SK-N-SH (cell line): ENCODE results near the gene PTPRA. TPM values are rescaled to one million over a fixed set of nuclear protein-coding genes. Genes with fewer than 3 reads are reported as not detected.

Experiments
- CTCF ChIA-PET: fragments of 300-600, 350-600 bp; formaldehyde crosslinking; extraction: SDS; loops from one replicate; lab custom pipeline; 2021; lab: Yijun Ruan, JAX
- POLR2A ChIA-PET: fragments of 350-600 bp; sonication (Branson Sonifier 250); formaldehyde crosslinking; extraction: SDS; loops from one replicate; lab custom pipeline; 2020; ENCODE audit warnings: antibody characterized with exemption, inconsistent platforms; lab: Yijun Ruan, JAX
- DNase-seq: peaks from one replicate; pipeline ENCODE4 v3.0.0; 2012
- H2AFZ ChIP-seq: fragments of 200-600 bp; sonication (generic); 2 replicates; pipeline ENCODE4 v1.8.1; 2016; ENCODE audit warnings: antibody characterized with exemption, mild to moderate bottlenecking, low read depth
- H3F3A ChIP-seq: fragments of 200-600 bp; sonication (generic); replicated peaks from 2 replicates; pipeline ENCODE3; 2016; ENCODE audit warnings: antibody characterized with exemption, mild to moderate bottlenecking; ENCODE audit not compliant: insufficient read depth
- H3K27ac ChIP-seq, 2 experiments: fragments of 200-500 bp in 1 of 2; fragments of 200-600 bp in 1 of 2; sonication (Bioruptor generic) in 1 of 2; sonication (generic), shearing (Covaris generic) in 1 of 2; 2 replicates each; pipeline versions ENCODE4 v1.5.1 to v1.6.1; 2014 to 2016; ENCODE audit warnings: low read depth in 2 of 2, inconsistent platforms in 1 of 2, low read length in 1 of 2, mild to moderate bottlenecking in 1 of 2, mixed read lengths in 1 of 2
- H3K27me3 ChIP-seq: fragments of 200-600 bp; sonication (generic), shearing (Covaris generic); 2 replicates; pipeline ENCODE4 v1.6.1; 2016; ENCODE audit warnings: mixed run types; ENCODE audit not compliant: insufficient read depth
- H3K36me3 ChIP-seq, 2 experiments: fragments of 200-500 bp in 1 of 2; fragments of 200-600 bp in 1 of 2; sonication (Bioruptor generic) in 1 of 2; sonication (generic) in 1 of 2; replicated peaks in 1 of 2; 2 replicates each; pipeline versions ENCODE3 to v1.5.1; 2014 to 2016; ENCODE audit warnings: low read length in 1 of 2, mild to moderate bottlenecking in 1 of 2; ENCODE audit not compliant: insufficient read depth in 2 of 2, control insufficient read depth in 1 of 2
- H3K4me1 ChIP-seq, 2 experiments: fragments of 200-500 bp in 1 of 2; fragments of 200-600 bp in 1 of 2; sonication (Bioruptor generic) in 1 of 2; sonication (generic), shearing (Covaris generic) in 1 of 2; 2 replicates each; pipeline versions ENCODE4 v1.5.1 to v1.6.1; 2014 to 2016; ENCODE audit warnings: low read depth in 1 of 2, low read length in 1 of 2, mixed run types in 1 of 2; ENCODE audit not compliant: insufficient read depth in 2 of 2, control insufficient read depth in 1 of 2
- H3K4me2 ChIP-seq: fragments of 200-600 bp; sonication (generic), shearing (Covaris generic); 2 replicates; pipeline ENCODE4 v1.6.1; 2017; ENCODE audit warnings: mixed run types
- H3K4me3 ChIP-seq, 2 experiments: fragments of 200-500 bp in 1 of 2; fragments of 200-600 bp in 1 of 2; sonication (Bioruptor generic) in 1 of 2; sonication (generic), shearing (Covaris generic) in 1 of 2; 2 replicates each; pipeline versions ENCODE4 v1.5.1 to v1.8.1; 2014 to 2016; ENCODE audit warnings: low read depth in 2 of 2, inconsistent platforms in 1 of 2, low read length in 1 of 2, mild to moderate bottlenecking in 1 of 2, mixed read lengths in 1 of 2, moderate library complexity in 1 of 2
- H3K79me2 ChIP-seq: fragments of 200-600 bp; sonication (generic); 2 replicates; pipeline ENCODE4 v1.8.1; 2017; ENCODE audit warnings: mild to moderate bottlenecking; ENCODE audit not compliant: insufficient read depth
- H3K9ac ChIP-seq: fragments of 200-600 bp; sonication (generic); 2 replicates; pipeline ENCODE4 v1.6.1; 2017; ENCODE audit warnings: mixed run types
- H3K9me2 ChIP-seq: fragments of 200-600 bp; sonication (generic); 2 replicates; pipeline ENCODE4 v1.6.1; 2017; ENCODE audit warnings: mixed run types
- H3K9me3 ChIP-seq: fragments of 200-600 bp; sonication (generic); 2 replicates; pipeline ENCODE4 v1.6.1; 2017; ENCODE audit warnings: mixed run types, mild to moderate bottlenecking, moderate library complexity
- H4K20me1 ChIP-seq: fragments of 200-600 bp; sonication (generic); 2 replicates; pipeline ENCODE4 v1.6.1; 2017; ENCODE audit warnings: mild to moderate bottlenecking, mixed run types; ENCODE audit not compliant: insufficient read depth
- ELF1 ChIP-seq: IDR thresholded peaks from 2 replicates; pipeline ENCODE4 v1.4.0; 2012
- FOSL2 ChIP-seq: IDR thresholded peaks from 2 replicates; pipeline ENCODE4 v1.4.0; 2012; ENCODE audit warnings: low read depth, mild to moderate bottlenecking, moderate library complexity, borderline replicate concordance
- FOXM1 ChIP-seq: IDR thresholded peaks from 2 replicates; pipeline ENCODE4 v1.4.0; 2012; ENCODE audit warnings: low read depth, mild to moderate bottlenecking
- GABPA ChIP-seq: IDR thresholded peaks from 2 replicates; pipeline ENCODE4 v1.4.0; 2012; ENCODE audit warnings: low read depth, mild to moderate bottlenecking
- JUND ChIP-seq: IDR thresholded peaks from 2 replicates; pipeline ENCODE4 v1.4.0; 2012
- MAX ChIP-seq: IDR thresholded peaks from 2 replicates; pipeline ENCODE4 v1.4.0; 2012; ENCODE audit warnings: low read depth
- MEF2A ChIP-seq: IDR thresholded peaks from 2 replicates; pipeline ENCODE4 v1.4.0; 2012; ENCODE audit warnings: low read depth, borderline replicate concordance
- MXI1 ChIP-seq: IDR thresholded peaks from 2 replicates; pipeline ENCODE4 v1.6.1; 2012; ENCODE audit warnings: mild to moderate bottlenecking, low read depth, low read length, improper control_type of control experiment
- POLR2AphosphoS5 ChIP-seq: IDR thresholded peaks from 2 replicates; pipeline ENCODE4 v1.6.1; 2012; ENCODE audit warnings: low read depth, low read length
- RFX5 ChIP-seq: IDR thresholded peaks from 2 replicates; pipeline ENCODE4 v1.6.1; 2012; ENCODE audit warnings: mild to moderate bottlenecking, improper control_type of control experiment, low read length
- RXRA ChIP-seq: IDR thresholded peaks from 2 replicates; pipeline ENCODE4 v1.4.0; 2012; ENCODE audit warnings: low read depth, mild to moderate bottlenecking, borderline replicate concordance
- SIN3A ChIP-seq: IDR thresholded peaks from 2 replicates; pipeline ENCODE4 v1.6.1; 2012; ENCODE audit warnings: low read depth, mild to moderate bottlenecking, low read length, moderate library complexity, borderline replicate concordance
- SMC3 ChIP-seq: IDR thresholded peaks from 2 replicates; pipeline ENCODE4 v1.6.1; 2012; ENCODE audit warnings: low read depth, low read length, improper control_type of control experiment
- TAF1 ChIP-seq: IDR thresholded peaks from 2 replicates; pipeline ENCODE4 v1.6.1; 2012; ENCODE audit warnings: low read depth, mild to moderate bottlenecking, low read length, moderate library complexity, borderline replicate concordance
- TCF12 ChIP-seq: IDR thresholded peaks from 2 replicates; pipeline ENCODE4 v1.4.0; 2012
- USF1 ChIP-seq: IDR thresholded peaks from 2 replicates; pipeline ENCODE4 v1.4.0; 2012; ENCODE audit warnings: low read depth, borderline replicate concordance
- USF2 ChIP-seq: fragments of 150-350 bp; IDR thresholded peaks from 2 replicates; pipeline ENCODE4 v1.6.1; 2017; ENCODE audit warnings: antibody characterized with exemption, low read length, low read depth, borderline replicate concordance
- WGBS: methylation state at CpG from one replicate; pipeline ENCODE4 v1.1.6; 2017; ENCODE audit warnings: low lambda C conversion rate; 5-methylcytosine and 5-hydroxymethylcytosine counted together
- polyA plus RNA-seq, 3 experiments: library from polyadenylated mRNA; depleted of rRNA; stranded (reverse); fragments of >200 nt; gene quantifications; 2 replicates each; pipeline ENCODE4 v1.2.3, GENCODE V29; 2012
- TF ChIP-seq, protein P1 (sequence below): IDR thresholded peaks from 2 replicates; pipeline ENCODE4 v1.4.0; 2012; ENCODE audit warnings: low read depth, borderline replicate concordance

Gene PTPRA
- polyA plus RNA-seq, 1 of the 3 experiments (the other 2 are of a cell fraction): 47.6 TPM

DNA sequence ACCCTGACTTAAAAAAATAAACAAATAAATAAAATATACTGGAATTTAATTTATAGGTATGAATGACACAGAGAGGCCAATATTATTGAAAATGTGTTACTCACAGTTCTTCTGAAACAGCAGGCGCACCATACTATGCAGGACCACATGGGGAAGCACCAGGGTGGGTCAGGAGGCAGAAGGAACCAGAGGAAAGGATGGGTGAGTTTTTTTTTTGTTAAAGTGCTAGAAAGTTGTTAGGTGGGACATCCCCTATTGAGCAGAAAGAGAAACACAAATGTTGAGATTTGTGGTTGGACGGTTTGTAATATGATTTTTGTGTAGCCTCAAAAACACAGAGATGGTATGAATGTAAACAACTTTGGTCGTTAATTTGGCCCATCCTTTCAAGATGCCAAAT is 26.0 kb downstream of the PTPRA start:
- no peak overlapping the region for H3K4me3 ChIP-seq
- H3F3A ChIP-seq: no peaks in the 10 kb centered on the region
- peaks cover 21% of the 10 kb centered on the region; the same call in 1 of the 2 replicates for H4K20me1 ChIP-seq
- CTCF ChIA-PET: no interaction called here
- H3K9ac ChIP-seq: no peak overlapping the region
- no peak overlapping the region for H3K4me2 ChIP-seq
- TF ChIP-seq ELF1 (no peak), TCF12 (no peak), MAX (no peak), SIN3A (no peak)
- peaks cover 0 to 5% of the 10 kb centered on the region in 2 experiments for H3K36me3 ChIP-seq
- no peak for DNase-seq
- POLR2A ChIA-PET: no interaction called here
- no peaks in the 10 kb centered on the region for H3K9me2 ChIP-seq
- peaks cover 98% of the 10 kb centered on the region for H3K79me2 ChIP-seq
- no peak overlapping the region for H2AFZ ChIP-seq
- H3K9me3 ChIP-seq: no peaks in the 10 kb centered on the region
- WGBS: 95% methylated on average over 3 of the region's 3 CpGs
- H3K4me1 ChIP-seq: no peaks in the 10 kb centered on the region
- no peaks in the 10 kb centered on the region for H3K27me3 ChIP-seq
- H3K27ac ChIP-seq: no peak overlapping the region

- 93% methylated on average over 11 of the region's 11 CpGs for WGBS
- TF ChIP-seq FOSL2 (no peak), POLR2AphosphoS5 (no peak), SMC3 (no peak), MXI1 (no peak), TAF1 (no peak), SIN3A (no peak), RFX5 (no peak), GABPA (no peak), JUND (no peak), RXRA (no peak), USF2 (no peak), USF1 (no peak), FOXM1 (no peak), MEF2A (no peak)
- TF ChIP-seq, protein P1, sequence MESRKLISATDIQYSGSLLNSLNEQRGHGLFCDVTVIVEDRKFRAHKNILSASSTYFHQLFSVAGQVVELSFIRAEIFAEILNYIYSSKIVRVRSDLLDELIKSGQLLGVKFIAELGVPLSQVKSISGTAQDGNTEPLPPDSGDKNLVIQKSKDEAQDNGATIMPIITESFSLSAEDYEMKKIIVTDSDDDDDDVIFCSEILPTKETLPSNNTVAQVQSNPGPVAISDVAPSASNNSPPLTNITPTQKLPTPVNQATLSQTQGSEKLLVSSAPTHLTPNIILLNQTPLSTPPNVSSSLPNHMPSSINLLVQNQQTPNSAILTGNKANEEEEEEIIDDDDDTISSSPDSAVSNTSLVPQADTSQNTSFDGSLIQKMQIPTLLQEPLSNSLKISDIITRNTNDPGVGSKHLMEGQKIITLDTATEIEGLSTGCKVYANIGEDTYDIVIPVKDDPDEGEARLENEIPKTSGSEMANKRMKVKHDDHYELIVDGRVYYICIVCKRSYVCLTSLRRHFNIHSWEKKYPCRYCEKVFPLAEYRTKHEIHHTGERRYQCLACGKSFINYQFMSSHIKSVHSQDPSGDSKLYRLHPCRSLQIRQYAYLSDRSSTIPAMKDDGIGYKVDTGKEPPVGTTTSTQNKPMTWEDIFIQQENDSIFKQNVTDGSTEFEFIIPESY: no peak
- H3K9me3 ChIP-seq: no peaks in the 10 kb centered on the region
- H3F3A ChIP-seq: no peaks in the 10 kb centered on the region
- H3K27me3 ChIP-seq: no peaks in the 10 kb centered on the region
- H3K79me2 ChIP-seq: peaks cover 98% of the 10 kb centered on the region
- H3K4me3 ChIP-seq: no peak overlapping the region
- POLR2A ChIA-PET: no interaction called here
- H3K9me2 ChIP-seq: no peaks in the 10 kb centered on the region
- CTCF ChIA-PET: interaction anchor here (0.9 to 1.4 kb wide), 3 partner anchors 12 to 100 kb away, joined by 3 to 5 read pairs (median 4); no protein-coding TSS in a partner anchor
- DNase-seq: no peak
- H4K20me1 ChIP-seq: 0 out of 2 replicates have a peak, but pooled peaks cover 21% of the 10 kb centered on the region
- peaks cover 0 to 5% of the 10 kb centered on the region in 2 experiments for H3K36me3 ChIP-seq
- H3K4me2 ChIP-seq: no peak overlapping the region
- no peak overlapping the region for H3K27ac ChIP-seq
- no peak overlapping the region for H3K9ac ChIP-seq
- no peaks in the 10 kb centered on the region for H3K4me1 ChIP-seq
- H2AFZ ChIP-seq: no peak overlapping the region
Observed at GRCh38 chr20:2900845-2901592, 27.7 kb downstream of the PTPRA start.
